ENCODE results near the gene PGM2.
A peak's percentile ranks its signal among the peaks of the same experiment; 100 is the strongest.
"Not testable (repeated sequence)": the region's sequence is repeated elsewhere in the genome, so short reads cannot be mapped to it uniquely, and the experiment has no call there.

PGM2 gene

GRCh38 chr4:37826295-37827029 lies at the start of gene PGM2:
TSS of gene PGM2 (plus strand) at chr4:37826686. CDS start at chr4:37826733, 47 bp downstream.
- peak; percentile 71 for DNase-seq

GRCh38 chr4:37779896-37780295 lies 46.6 kb upstream of the PGM2 start:
- DNase-seq, result no peak

GRCh38 chr4:37780444-37781130 lies 45.9 kb upstream of the PGM2 start:
- no peak for DNase-seq

DNA sequence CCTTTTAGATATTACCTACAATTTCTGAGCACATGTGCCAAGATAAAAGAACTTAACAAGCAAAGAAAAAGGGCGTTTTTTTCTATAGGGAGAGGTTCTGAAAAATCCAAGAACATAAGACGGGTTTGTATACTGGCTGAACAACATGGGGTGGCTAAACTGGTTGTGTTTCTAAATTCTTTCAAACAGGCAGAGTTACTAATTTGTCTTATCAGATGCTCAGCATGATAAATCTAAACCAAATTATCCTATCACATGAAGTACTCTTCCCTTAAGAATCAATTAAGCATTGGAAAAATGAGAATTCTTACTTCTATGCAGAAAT lies 45.4 kb upstream of the PGM2 start:
- DNase-seq, result no peak

GRCh38 chr4:37786267-37786666 lies 40.2 kb upstream of the PGM2 start:
- DNase-seq, result not testable (repeated sequence)

DNA sequence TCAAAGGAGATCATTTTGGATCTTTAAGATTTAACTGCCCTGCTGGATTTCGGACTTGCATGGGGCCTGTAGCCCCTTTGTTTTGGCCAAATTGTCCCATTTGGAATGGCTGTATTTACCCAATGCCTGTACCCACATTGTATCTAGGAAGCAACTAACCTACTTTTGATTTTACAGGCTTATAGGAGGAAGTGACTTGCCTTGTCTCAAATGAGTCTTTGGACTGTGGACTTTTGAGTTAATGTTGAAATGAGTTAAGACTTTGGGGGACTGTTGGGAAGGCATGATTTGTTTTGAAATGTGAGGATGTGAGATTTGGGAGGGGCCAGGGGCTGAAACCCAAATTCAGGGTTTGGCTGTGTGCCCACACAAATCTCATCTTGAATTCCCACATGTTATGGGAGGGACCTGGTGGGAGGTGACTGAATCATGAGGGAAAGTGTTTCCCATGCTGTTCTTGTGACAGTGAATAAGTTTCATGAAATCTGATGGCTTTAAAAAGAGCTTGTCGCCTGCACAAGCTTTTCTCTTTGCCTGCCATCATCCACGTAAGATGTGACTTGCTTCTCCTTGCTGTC lies 38.5 kb upstream of the PGM2 start:
- DNase-seq, result not testable (repeated sequence)

GRCh38 chr4:37788819-37789218 lies 37.7 kb upstream of the PGM2 start:
- DNase-seq, result no peak

DNA sequence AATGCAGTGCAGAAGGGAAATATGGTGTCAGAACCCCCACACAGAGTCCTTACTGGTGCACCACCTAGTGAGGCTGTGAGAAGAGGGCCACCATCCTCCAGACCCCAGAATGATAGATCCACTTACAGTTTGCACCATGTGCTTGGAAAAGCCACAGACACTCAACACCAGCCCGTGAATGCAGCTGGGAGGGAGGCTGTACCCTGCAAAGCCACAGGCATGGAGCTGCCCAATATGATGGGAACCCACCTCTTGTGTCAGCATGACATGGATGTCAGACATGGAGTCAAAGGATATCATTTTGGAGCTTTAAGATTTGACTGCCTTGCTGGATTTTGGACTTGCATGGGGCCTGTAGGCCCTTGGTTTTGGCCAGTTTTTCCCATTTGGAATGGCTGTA lies 34.2 kb upstream of the PGM2 start:
- DNase-seq, result no peak

- no peak for DNase-seq
These were observed 32.9 kb upstream of the PGM2 start for GRCh38 chr4:37793562-37793961.

DNA sequence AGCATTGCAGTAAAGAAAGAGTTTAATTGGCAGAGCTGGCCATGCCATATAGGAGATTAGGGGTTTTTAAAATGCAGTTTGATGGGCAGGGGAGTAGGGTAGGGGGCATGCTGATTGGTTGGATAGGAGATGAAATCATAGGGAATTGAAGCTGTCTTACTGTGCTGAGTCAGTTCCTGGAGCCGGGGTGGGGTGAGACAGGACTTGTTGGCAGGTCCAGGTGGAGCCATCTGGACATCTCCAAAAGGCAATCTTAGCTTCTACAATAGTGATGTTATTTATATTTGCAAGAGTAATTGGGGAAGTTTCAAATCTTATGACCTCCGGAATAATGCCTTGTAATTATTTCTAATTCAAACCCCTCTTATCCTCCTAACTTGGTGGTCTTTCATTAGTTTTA lies 32.4 kb upstream of the PGM2 start:
- no peak for DNase-seq

- DNase-seq, result no peak
These were observed 30.8 kb upstream of the PGM2 start for GRCh38 chr4:37795581-37796195.

GRCh38 chr4:37797374-37797773 lies 29.1 kb upstream of the PGM2 start:
- no peak for DNase-seq

GRCh38 chr4:37797923-37798322 lies 28.6 kb upstream of the PGM2 start:
- no peak for DNase-seq

- no peak for DNase-seq
These were observed 27.9 kb upstream of the PGM2 start for GRCh38 chr4:37798616-37799015.

- no peak for DNase-seq
These were observed 26.4 kb upstream of the PGM2 start for GRCh38 chr4:37799941-37800554.

DNA sequence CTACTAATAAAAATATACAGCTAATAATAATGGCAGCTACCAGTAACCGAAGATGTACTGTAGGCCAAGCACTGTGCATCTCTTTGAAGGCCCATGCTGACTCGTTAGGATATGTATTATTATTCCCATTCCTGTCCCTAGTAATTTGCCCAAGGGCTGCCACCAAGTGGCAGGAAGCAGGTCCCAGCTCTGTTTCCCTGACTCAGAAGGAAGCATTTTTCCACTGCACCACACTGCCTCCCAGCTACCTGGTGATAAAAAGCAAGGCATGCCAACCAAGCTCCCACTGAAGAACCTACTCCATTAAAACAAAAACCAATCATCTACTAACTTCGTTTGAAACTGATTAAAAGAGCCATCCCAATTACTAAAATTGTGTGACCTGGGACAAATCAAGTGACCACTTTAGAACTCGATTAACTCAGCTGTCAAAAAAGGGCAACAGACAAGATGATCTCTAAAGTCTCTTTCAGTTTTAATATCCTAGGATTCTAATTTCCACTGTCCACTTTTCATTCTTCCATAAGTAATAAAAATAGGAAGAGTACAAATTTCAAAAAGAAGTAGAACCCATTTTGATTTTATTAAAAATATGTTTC lies 24.3 kb upstream of the PGM2 start:
- no peak for DNase-seq

DNA sequence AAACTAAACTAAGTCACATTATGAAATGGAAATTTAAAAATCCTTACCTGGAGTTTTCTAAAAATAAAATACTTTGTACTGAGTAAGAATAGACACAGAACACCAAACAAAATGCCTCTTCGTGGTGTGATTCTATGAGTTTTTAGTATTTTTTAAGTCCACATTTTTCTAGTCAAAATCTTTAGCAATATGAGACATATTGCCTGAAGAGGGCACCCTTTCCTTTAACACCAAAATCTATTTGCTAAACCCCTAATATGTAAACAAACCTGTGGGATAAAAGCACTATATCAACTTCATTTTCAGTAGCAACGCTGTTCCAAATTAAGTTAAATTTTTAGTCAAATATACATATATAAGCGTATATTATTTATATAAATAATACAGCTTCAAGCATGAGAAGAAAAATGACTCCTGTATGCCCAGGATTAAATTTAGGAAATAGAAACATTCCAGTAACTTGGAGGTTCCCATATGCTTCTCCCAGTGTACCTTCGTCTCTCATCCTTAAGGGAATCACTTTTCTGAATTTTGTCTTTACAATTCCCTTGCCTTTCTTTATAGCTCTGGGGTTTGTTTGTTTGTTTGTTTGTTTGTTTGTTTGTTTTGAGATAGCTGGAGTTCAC lies 23.0 kb upstream of the PGM2 start:
- DNase-seq, result peak; percentile 27

DNA sequence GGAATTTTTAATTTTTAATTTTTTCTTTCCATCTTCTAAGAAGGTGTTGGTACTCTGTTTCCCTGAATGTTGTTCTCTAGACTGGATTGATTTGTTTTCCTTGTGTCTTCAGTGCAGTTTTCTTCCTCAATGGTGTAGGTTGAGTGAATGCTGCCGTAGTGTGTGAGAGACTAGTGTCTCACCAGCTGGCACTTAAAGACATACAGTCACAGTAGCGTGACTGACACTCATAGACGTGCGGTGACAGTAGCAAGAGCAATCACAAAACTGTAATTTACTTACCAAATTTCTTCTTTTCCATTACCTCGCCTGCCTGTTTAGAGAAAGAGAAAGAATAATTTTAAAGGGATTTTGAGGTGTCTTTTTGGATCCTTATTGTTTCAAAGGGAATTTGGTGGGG lies 21.4 kb upstream of the PGM2 start:
- DNase-seq, result no peak

DNA sequence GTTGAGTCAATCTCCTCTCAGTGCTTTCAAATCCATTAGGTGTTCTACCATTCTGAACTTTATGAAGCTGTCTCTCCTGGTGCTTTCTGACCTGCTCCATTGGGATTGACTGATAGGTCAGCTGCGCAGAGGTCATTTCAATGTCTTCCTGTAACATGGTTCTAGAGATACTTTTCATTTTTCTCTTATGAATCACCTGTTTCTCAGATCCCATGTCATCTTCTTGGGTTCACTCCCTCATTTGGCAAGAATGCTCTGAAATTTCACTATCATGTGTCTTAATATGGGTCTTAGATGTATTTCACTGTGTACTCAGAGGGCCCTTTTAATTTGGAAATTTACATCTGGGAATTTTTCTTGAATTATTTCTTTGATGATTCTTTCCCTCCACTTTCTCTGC lies 13.8 kb upstream of the PGM2 start:
- no peak for DNase-seq

- DNase-seq, result no peak
These were observed 10.9 kb upstream of the PGM2 start for GRCh38 chr4:37815591-37815990.

- DNase-seq, result no peak
These were observed 10.5 kb upstream of the PGM2 start for GRCh38 chr4:37816006-37816405.

DNA sequence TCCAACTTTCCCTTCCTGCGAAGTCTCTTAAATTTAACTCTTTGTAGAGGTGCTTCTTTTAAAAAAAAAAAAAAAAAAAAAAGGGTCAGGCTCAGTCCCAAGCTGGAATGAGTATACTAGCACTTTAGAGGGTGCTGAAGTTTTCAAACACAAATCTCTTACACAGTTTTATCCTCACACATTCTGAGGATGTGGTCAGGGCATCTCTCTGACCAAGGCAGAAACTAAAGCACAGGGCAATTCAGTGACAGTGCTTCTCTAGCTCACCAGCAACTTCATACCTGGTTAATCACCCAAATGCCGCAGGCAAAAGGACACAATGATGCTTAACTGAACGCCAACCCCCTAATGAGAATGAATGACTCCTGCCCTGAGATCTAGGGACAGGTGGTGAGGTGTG lies 9.8 kb upstream of the PGM2 start:
- DNase-seq, result no peak

GRCh38 chr4:37818752-37819151 lies 7.7 kb upstream of the PGM2 start:
- DNase-seq, result no peak
